Smooth muscle cell (in vitro differentiated cells): ENCODE data around the gene AGAP1. TPM values are rescaled to one million over a fixed set of nuclear protein-coding genes. Genes with fewer than 3 reads are reported as not detected.

ENCODE experiments used
- DNase-seq: peaks from one replicate; lab custom pipeline; 2025; ENCODE audit not compliant: unreplicated experiment; lab: John Stamatoyannopoulos, UW
- H2AFZ ChIP-seq: fragments of 200-600 bp; sonication (generic); 2 replicates; pipeline ENCODE4 v1.6.0; 2016; ENCODE audit warnings: antibody characterized with exemption, low read depth, mild to moderate bottlenecking
- H3F3A ChIP-seq: fragments of 200-600 bp; sonication (generic); 2 replicates; pipeline ENCODE4 v1.6.0; 2017; ENCODE audit warnings: antibody characterized with exemption, low read depth
- H3K27ac ChIP-seq: fragments of 200-600 bp; sonication (generic); 2 replicates; pipeline ENCODE4 v1.5.1; 2016; ENCODE audit warnings: low read depth, mild to moderate bottlenecking
- H3K27me3 ChIP-seq: fragments of 200-600 bp; sonication (generic); 2 replicates; pipeline ENCODE4 v1.6.1; 2016; ENCODE audit warnings: low read depth, mild to moderate bottlenecking
- H3K36me3 ChIP-seq: fragments of 200-600 bp; sonication (generic); 2 replicates; pipeline ENCODE4 v1.5.1; 2016; ENCODE audit warnings: low read depth
- H3K4me1 ChIP-seq: fragments of 200-600 bp; sonication (generic); 2 replicates; pipeline ENCODE4 v1.5.1; 2016; ENCODE audit warnings: low read depth
- H3K4me2 ChIP-seq: fragments of 200-600 bp; sonication (generic); 2 replicates; pipeline ENCODE4 v1.6.0; 2016; ENCODE audit warnings: mild to moderate bottlenecking
- H3K4me3 ChIP-seq: fragments of 200-600 bp; sonication (generic); 2 replicates; pipeline ENCODE4 v1.5.1; 2016; ENCODE audit warnings: mild to moderate bottlenecking
- H3K79me2 ChIP-seq: fragments of 200-600 bp; sonication (generic); 2 replicates; pipeline ENCODE4 v1.6.0; 2016; ENCODE audit warnings: low read depth, mild to moderate bottlenecking
- H3K9ac ChIP-seq: fragments of 200-600 bp; sonication (generic); 2 replicates; pipeline ENCODE4 v1.6.0; 2016; ENCODE audit warnings: low read depth
- H3K9me3 ChIP-seq: fragments of 200-600 bp; sonication (generic); replicated peaks from 2 replicates; pipeline ENCODE4 v1.5.1; 2016; ENCODE audit warnings: low read depth
- H4K20me1 ChIP-seq: fragments of 200-600 bp; sonication (generic); 2 replicates; pipeline ENCODE4 v1.6.0; 2016; ENCODE audit warnings: low read depth
- WGBS: methylation state at CpG from one replicate; pipeline ENCODE4 v1.1.7; 2016; ENCODE audit warnings: low lambda C conversion rate; 5-methylcytosine and 5-hydroxymethylcytosine counted together
- polyA plus RNA-seq: library from polyadenylated mRNA; unstranded; fragments of >200 nt; fragmentation: Nextera tagmentation; extraction: Ambion mirVana; gene quantifications from 2 replicates; pipeline ENCODE4 v1.2.1, GENCODE V29; 2016
- total RNA-seq: library from RNA; depleted of rRNA; stranded (reverse); fragments of >200 nt; gene quantifications from 2 replicates; pipeline ENCODE4 v1.2.3, GENCODE V29; 2014
- TF ChIP-seq, protein P1 (sequence below): fragments of 200-600 bp; sonication (generic); IDR thresholded peaks from 2 replicates; pipeline ENCODE4 v1.5.1; 2017; ENCODE audit warnings: borderline replicate concordance, mild to moderate bottlenecking, antibody characterized with exemption; ENCODE audit not compliant: insufficient read depth, poor library complexity, severe bottlenecking

The AGAP1 gene
- total and polyA plus RNA-seq, 2 experiments from 2014 or later = 3.9 to 9.8 TPM

DNA sequence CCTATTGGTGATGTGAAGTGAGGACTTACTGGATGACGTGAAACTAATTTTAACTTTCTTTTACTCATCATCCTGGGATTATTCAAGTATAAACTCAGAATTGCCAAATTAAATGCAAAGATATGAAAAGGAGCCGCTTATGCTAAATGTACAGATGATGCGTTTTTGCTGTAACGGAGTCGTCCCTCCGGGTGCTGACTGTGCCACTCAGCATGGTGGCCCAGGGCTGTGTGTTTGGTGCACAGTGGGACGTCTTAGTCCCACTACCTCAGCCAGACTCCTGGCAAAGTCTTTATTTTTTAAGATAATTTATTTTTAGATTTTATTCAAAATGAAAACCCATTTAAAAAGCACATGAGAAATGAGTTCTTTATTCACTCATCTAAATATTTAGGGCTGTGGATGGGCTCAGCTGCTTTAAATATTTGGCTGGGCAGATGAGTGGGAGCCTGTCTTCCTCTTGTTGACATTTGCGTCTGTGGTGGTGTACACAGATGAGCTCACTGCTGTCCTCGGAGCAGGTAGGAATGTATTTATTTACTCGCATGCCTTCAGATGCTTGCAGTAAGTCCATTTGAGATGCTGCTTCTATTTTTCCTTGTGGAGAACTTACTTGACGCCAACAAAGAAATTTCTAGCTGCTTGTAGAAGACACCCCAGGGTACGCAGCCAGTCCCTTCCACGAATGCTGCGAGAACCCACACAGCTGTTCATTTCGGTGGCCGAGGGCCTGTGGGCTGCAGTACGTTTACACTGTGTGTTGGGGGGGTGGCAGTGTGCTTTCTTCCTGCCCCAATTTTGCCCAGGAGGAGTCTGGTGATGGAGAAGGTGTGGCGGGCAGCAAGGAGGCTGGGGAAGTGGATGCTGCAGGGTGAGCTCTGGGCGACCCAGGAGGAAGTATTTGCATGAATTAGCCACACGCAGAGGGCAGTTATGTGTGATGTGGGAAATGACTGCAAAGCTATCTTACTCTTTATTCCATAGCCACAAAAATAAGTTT, 105.0 kb downstream of the AGAP1 start:
- TF ChIP-seq, protein P1, sequence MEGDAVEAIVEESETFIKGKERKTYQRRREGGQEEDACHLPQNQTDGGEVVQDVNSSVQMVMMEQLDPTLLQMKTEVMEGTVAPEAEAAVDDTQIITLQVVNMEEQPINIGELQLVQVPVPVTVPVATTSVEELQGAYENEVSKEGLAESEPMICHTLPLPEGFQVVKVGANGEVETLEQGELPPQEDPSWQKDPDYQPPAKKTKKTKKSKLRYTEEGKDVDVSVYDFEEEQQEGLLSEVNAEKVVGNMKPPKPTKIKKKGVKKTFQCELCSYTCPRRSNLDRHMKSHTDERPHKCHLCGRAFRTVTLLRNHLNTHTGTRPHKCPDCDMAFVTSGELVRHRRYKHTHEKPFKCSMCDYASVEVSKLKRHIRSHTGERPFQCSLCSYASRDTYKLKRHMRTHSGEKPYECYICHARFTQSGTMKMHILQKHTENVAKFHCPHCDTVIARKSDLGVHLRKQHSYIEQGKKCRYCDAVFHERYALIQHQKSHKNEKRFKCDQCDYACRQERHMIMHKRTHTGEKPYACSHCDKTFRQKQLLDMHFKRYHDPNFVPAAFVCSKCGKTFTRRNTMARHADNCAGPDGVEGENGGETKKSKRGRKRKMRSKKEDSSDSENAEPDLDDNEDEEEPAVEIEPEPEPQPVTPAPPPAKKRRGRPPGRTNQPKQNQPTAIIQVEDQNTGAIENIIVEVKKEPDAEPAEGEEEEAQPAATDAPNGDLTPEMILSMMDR = no peak
- Histone ChIP-seq H3K79me2 (peaks cover 10% of the 10 kb centered on the region), H3K27ac (no peak overlapping the region), H3F3A (no peaks in the 10 kb centered on the region), H3K9ac (no peak overlapping the region), H3K4me3 (no peak overlapping the region), H3K36me3 (no peaks in the 10 kb centered on the region), H3K27me3 (no peaks in the 10 kb centered on the region), H2AFZ (no peak overlapping the region), H3K4me2 (no peak overlapping the region), H4K20me1 (peaks cover 93% of the 10 kb centered on the region), H3K4me1 (no peaks in the 10 kb centered on the region), H3K9me3 (no peaks in the 10 kb centered on the region)
- WGBS = 92% methylated on average over 20 of the region's 20 CpGs
- no peak for DNase-seq

DNA sequence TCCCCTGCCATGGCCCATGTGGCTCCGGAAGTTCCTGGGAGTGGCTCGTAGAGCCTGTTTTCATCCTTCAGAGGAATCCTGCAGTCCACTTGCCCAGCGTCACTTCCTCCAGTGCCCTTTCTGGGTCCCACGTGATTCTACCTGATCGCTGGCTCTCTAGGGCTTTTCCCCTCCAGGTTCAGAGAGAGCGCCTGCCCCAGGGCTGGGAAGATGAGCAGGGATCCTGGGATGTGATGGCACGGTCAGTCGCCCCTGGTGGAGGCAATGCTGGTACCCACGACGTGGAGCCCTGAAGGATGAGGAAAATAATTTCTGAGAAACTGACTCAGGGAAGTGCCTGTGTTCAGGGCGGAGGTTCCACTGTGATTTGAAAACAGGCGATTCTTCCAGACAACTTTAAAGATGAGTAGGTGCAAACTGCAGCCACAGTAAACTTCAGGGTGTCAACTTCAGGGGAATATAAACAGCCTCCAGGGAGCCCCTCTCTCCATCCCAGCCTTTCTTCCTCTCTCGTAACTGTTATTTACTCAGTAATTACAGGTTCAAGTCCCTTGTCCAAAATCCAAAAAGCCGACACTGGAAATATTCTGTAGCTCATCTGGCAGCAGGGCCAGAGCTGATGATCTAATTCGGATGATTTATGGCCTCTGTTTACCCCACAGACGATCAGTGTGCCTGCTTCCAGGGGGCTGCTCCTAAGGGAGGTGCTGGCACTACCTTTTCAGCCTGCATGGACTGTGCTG, 105.9 kb downstream of the AGAP1 start:
- Histone ChIP-seq H2AFZ (no peak overlapping the region), H3K4me1 (no peaks in the 10 kb centered on the region), H3K4me3 (no peak overlapping the region), H3K79me2 (peaks cover 9% of the 10 kb centered on the region), H3K9ac (no peak overlapping the region), H4K20me1 (peaks cover 92% of the 10 kb centered on the region), H3K36me3 (no peaks in the 10 kb centered on the region), H3K27me3 (no peaks in the 10 kb centered on the region), H3F3A (no peaks in the 10 kb centered on the region), H3K27ac (no peak overlapping the region), H3K4me2 (no peak overlapping the region), H3K9me3 (no peaks in the 10 kb centered on the region)
- WGBS = 85% methylated on average over 16 of the region's 16 CpGs
- TF ChIP-seq, protein P1 = no peak
- DNase-seq = no peak

DNA sequence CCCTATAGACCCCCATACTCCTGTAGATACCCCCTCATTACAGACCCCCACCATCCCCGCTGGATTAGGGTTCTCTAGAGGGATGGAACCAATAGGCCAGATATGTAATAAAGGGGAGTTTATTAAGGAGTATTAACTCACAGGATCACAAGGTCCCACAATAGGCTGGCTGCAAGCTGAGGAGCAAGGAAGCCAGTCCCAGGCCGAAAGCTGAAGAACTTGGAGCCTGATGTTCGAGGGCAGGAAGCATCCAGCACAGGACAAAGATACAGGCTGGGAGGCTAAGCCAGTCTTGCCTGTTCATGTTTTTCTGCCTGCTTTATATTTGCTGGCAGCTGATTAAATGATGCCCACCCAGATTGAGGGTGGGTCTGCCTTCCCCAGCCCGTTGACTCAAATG, 106.6 kb downstream of the AGAP1 start:
- peaks cover 8% of the 10 kb centered on the region for H3K79me2 ChIP-seq
- no peaks in the 10 kb centered on the region for H3K36me3 ChIP-seq
- no peak overlapping the region for H3K4me2 ChIP-seq
- H3K27ac ChIP-seq = no peak overlapping the region
- no peak for DNase-seq
- H4K20me1 ChIP-seq = peaks cover 92% of the 10 kb centered on the region
- WGBS = 84% methylated on average over 4 of the region's 4 CpGs
- no peaks in the 10 kb centered on the region for H3K27me3 ChIP-seq
- H3K9ac ChIP-seq = no peak overlapping the region
- no peak overlapping the region for H2AFZ ChIP-seq
- H3K4me3 ChIP-seq = no peak overlapping the region
- no peaks in the 10 kb centered on the region for H3K9me3 ChIP-seq
- H3F3A ChIP-seq = no peaks in the 10 kb centered on the region
- H3K4me1 ChIP-seq = no peaks in the 10 kb centered on the region
- TF ChIP-seq, protein P1 = no peak
